ENCODE measurements around the gene EVI2B. TPM values are rescaled to one million over a fixed set of nuclear protein-coding genes. Genes with fewer than 3 reads are reported as not detected.

The EVI2B gene
- total RNA-seq, 4 donors from 2014 or later = 1.4 to 21.0 (median 5.6) TPM

DNA sequence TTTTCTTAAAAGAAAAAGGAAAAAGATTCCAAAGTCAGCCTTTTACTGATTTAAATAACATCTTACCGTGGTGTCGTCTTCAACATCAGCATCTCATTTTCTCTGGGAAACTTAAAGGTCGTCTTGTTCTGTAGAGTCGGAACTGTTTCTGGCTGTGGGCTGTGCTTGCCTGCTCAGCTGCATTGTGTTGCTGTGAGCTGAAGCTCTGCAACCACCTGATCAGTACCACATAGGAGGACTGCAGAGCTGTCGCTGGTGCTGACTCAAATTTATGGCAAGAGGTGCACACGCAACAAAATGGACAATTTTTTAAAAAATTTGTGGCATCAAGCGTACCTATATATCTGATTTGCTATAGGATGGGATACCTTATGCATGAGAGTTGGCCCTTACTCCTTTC, 16.8 kb downstream of the EVI2B start, which contains the start of gene OMG:
Gene OMG (minus strand): TSS at position 150 of the 400 bp plus-strand sequence. CDS start 908 bp downstream, outside the sequence.
- in situ Hi-C loops (cut with MboI; ENCODE audit: low pct_ligation_motif_present in 1 of 4, low pct_unique_long_range_greater_than_20kb in 1 of 4, low sequenced_read_pairs in 3 of 4) (no loop called here), intact Hi-C loops (cut with DNase I; ENCODE audit: low total_unique reads) (no loop called here)
- WGBS, 2 donors (ENCODE audit: low coverage in 1 of 2) = 92 to 97% methylated on average over 4 to 7 of the region's 7 CpGs
- Histone ChIP-seq H3K27me3 (no peaks in the 10 kb centered on the region), H3K9me3 (no peaks in the 10 kb centered on the region), H3K27ac (no peak within 1 kb of the TSS), H3K4me1 (no peaks in the 10 kb centered on the region), H3K4me3 (no peak within 1 kb of the TSS), H3K36me3 (no peaks in the 10 kb centered on the region)
- DNase-seq = no peak
- TF ChIP-seq POLR2A (IDR thresholded peaks at IDR 0.05) (no peak), EP300 (IDR thresholded peaks at IDR 0.05; ENCODE audit: low read depth) (no peak), POLR2AphosphoS5 (IDR thresholded peaks at IDR 0.05) (no peak)
- TF ChIP-seq, protein P1, sequence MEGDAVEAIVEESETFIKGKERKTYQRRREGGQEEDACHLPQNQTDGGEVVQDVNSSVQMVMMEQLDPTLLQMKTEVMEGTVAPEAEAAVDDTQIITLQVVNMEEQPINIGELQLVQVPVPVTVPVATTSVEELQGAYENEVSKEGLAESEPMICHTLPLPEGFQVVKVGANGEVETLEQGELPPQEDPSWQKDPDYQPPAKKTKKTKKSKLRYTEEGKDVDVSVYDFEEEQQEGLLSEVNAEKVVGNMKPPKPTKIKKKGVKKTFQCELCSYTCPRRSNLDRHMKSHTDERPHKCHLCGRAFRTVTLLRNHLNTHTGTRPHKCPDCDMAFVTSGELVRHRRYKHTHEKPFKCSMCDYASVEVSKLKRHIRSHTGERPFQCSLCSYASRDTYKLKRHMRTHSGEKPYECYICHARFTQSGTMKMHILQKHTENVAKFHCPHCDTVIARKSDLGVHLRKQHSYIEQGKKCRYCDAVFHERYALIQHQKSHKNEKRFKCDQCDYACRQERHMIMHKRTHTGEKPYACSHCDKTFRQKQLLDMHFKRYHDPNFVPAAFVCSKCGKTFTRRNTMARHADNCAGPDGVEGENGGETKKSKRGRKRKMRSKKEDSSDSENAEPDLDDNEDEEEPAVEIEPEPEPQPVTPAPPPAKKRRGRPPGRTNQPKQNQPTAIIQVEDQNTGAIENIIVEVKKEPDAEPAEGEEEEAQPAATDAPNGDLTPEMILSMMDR (IDR thresholded peaks at IDR 0.05) = no peak

DNA sequence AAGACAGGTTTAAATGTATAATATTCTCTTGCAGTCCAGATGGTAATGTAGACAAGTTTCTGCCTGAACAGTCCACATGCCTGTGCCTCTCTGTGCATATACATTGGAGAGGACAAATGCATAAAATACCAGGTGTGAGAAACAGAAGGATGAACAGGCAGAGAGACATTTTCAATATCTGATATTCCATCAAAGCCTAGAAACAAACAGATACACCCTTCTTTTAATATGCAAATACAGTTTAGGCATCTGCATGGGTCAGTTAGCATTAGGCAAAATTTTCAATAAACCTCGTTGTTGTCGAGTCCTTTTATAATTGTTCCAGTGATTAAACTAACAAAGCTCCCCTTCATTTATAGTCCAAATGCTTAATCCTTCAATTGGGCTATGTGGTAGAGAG, 17.7 kb downstream of the EVI2B start:
- Histone ChIP-seq H3K9me3 (no peaks in the 10 kb centered on the region), H3K4me3 (no peak overlapping the region), H3K27ac (no peak overlapping the region), H3K27me3 (no peaks in the 10 kb centered on the region), H3K36me3 (no peaks in the 10 kb centered on the region), H3K4me1 (no peaks in the 10 kb centered on the region)
- no peak for TF ChIP-seq POLR2A (IDR thresholded peaks at IDR 0.05)
- no peak for TF ChIP-seq EP300 (IDR thresholded peaks at IDR 0.05; ENCODE audit: low read depth)
- TF ChIP-seq, protein P1 (IDR thresholded peaks at IDR 0.05) = no peak
- in situ Hi-C loops (cut with MboI; ENCODE audit: low pct_ligation_motif_present in 1 of 4, low pct_unique_long_range_greater_than_20kb in 1 of 4, low sequenced_read_pairs in 3 of 4) (no loop called here), intact Hi-C loops (cut with DNase I; ENCODE audit: low total_unique reads) (no loop called here)
- 82 to 93% methylated on average over 2 of the region's 2 CpGs for WGBS, 2 donors (ENCODE audit: low coverage in 1 of 2)
- DNase-seq = no peak

DNA sequence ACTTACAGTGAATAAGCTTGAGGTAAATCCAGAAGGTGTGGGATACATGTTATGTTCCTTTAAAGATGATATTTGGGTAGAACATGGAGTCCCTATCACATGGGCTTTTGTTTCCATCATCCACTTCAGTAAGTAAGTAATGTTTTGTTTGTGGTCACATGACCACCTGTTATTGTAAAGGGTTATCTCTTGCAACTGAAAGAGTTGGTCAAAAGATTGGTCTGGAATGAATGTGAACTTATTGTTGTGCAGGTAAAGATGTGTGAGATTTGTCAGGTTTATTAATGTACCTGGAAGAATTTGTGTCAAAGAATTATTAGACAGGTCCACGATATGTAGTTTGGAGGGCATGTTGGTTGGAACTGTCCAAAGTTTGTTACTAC, 18.4 kb downstream of the EVI2B start:
- H3K27ac ChIP-seq = no peak overlapping the region
- DNase-seq = no peak
- no peaks in the 10 kb centered on the region for H3K4me1 ChIP-seq
- no peak overlapping the region for H3K4me3 ChIP-seq
- H3K9me3 ChIP-seq = no peaks in the 10 kb centered on the region
- in situ Hi-C loops (cut with MboI; ENCODE audit: low pct_ligation_motif_present in 1 of 4, low pct_unique_long_range_greater_than_20kb in 1 of 4, low sequenced_read_pairs in 3 of 4) = no loop called here
- H3K36me3 ChIP-seq = no peaks in the 10 kb centered on the region
- H3K27me3 ChIP-seq = no peaks in the 10 kb centered on the region
- no peak for TF ChIP-seq POLR2A (IDR thresholded peaks at IDR 0.05)
- no peak for TF ChIP-seq EP300 (IDR thresholded peaks at IDR 0.05; ENCODE audit: low read depth)
- intact Hi-C loops (cut with DNase I; ENCODE audit: low total_unique reads) = no loop called here
- WGBS, 2 donors (ENCODE audit: low coverage in 1 of 2) = 96 to 100% methylated on average over 1 of the region's 1 CpG

DNA sequence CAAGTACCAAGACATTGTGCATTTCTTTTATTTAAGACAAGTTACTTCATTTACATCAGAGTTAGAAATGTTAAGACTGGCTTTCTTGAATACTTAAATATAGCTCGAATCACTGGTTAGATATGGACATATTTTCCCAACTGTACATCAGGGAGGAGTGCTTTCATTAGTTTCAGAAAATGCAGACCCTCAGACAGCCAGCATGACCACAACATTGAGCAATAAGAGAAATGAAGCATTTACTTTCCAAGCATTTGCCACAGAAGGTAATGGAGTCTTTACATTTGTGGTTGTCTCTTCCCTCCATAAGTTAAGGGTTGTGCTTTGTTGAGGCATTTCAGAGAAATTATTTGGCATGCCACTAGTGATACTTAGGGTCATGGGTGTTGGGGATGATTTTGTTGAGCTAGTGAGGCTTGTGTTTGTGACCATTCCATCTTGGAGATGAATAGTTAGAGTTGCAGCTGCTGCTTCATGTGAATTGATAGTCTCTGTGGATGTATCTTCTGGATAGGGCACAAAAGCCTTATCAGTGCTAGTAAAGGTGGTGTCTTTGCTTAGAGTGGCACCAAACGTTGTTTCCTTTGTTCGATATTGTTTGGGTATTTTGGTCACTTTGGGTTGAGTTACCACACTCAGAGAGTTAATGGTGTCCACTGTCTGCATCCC, 18.9 kb downstream of the EVI2B start:
- H3K4me3 ChIP-seq = no peak overlapping the region
- H3K9me3 ChIP-seq = no peaks in the 10 kb centered on the region
- 78 to 79% methylated on average over 3 of the region's 3 CpGs for WGBS, 2 donors (ENCODE audit: low coverage in 1 of 2)
- no peaks in the 10 kb centered on the region for H3K36me3 ChIP-seq
- intact Hi-C loops (cut with DNase I; ENCODE audit: low total_unique reads) (no loop called here), in situ Hi-C loops (cut with MboI; ENCODE audit: low pct_ligation_motif_present in 1 of 4, low pct_unique_long_range_greater_than_20kb in 1 of 4, low sequenced_read_pairs in 3 of 4) (no loop called here)
- H3K4me1 ChIP-seq = peaks cover 0 to 4% (median 0%) of the 10 kb centered on the region in 4 donors
- no peak overlapping the region for H3K27ac ChIP-seq
- DNase-seq = no peak
- no peak for TF ChIP-seq POLR2AphosphoS5 (IDR thresholded peaks at IDR 0.05)
- TF ChIP-seq, protein P1 (IDR thresholded peaks at IDR 0.05) = no peak
- TF ChIP-seq POLR2A (IDR thresholded peaks at IDR 0.05) = no peak
- no peak for TF ChIP-seq EP300 (IDR thresholded peaks at IDR 0.05; ENCODE audit: low read depth)
- H3K27me3 ChIP-seq = no peaks in the 10 kb centered on the region

DNA sequence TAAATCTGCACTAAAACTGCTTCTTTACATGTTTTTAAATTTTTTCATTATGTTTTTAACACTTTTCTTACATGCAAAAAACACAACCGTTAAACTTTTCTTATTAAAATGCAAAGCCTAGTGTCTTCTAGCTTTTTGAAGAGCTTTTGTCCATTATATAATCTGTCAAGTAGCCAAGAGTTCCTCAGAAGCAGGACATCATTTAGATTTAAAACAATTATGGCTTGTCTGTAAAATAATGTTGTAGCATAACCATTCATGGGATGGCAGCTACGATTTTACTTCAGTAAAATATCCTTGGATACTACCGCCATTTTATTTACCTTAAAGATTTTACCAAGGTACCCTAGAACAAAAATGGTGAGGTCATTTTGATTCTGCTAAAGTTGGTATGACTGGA, 19.6 kb downstream of the EVI2B start:
- 88 to 89% methylated on average over 3 of the region's 3 CpGs for WGBS, 2 donors (ENCODE audit: low coverage in 1 of 2)
- in situ Hi-C loops (cut with MboI; ENCODE audit: low pct_ligation_motif_present in 1 of 4, low pct_unique_long_range_greater_than_20kb in 1 of 4, low sequenced_read_pairs in 3 of 4) (no loop called here), intact Hi-C loops (cut with DNase I; ENCODE audit: low total_unique reads) (no loop called here)
- no peak for TF ChIP-seq POLR2A (IDR thresholded peaks at IDR 0.05)
- TF ChIP-seq, protein P1 (IDR thresholded peaks at IDR 0.05) = no peak
- TF ChIP-seq POLR2AphosphoS5 (IDR thresholded peaks at IDR 0.05) = no peak
- no peak for TF ChIP-seq EP300 (IDR thresholded peaks at IDR 0.05; ENCODE audit: low read depth)
- no peak overlapping the region for H3K27ac ChIP-seq
- no peak overlapping the region for H3K4me3 ChIP-seq
- no peaks in the 10 kb centered on the region for H3K27me3 ChIP-seq
- no peak for DNase-seq
- no peaks in the 10 kb centered on the region for H3K36me3 ChIP-seq
- peaks cover 0 to 8% (median 0%) of the 10 kb centered on the region in 4 donors for H3K4me1 ChIP-seq
- no peaks in the 10 kb centered on the region for H3K9me3 ChIP-seq

Data from transverse colon (tissue), 4 donors.